Trophoblast cell (in vitro differentiated cells and primary cell): Measurements from ENCODE around the gene GSTP1.

Experiments used
- DNase-seq, 2 donors: peaks; one replicate each; pipeline ENCODE4 v3.0.0-alpha.2; 2016
- H2AFZ ChIP-seq: 2 replicates; pipeline ENCODE4 v1.6.1; 2013; ENCODE audit warnings: low read length, moderate library complexity, mild to moderate bottlenecking; ENCODE audit not compliant: insufficient read depth, poor library complexity
- H2AK5ac ChIP-seq: 2 replicates; pipeline ENCODE4 v1.6.1; 2013; ENCODE audit warnings: mild to moderate bottlenecking, low read length
- H2BK120ac ChIP-seq: 2 replicates; pipeline ENCODE4 v1.6.1; 2013; ENCODE audit warnings: low read length, mild to moderate bottlenecking, moderate library complexity; ENCODE audit not compliant: insufficient read depth, poor library complexity
- H2BK12ac ChIP-seq: 2 replicates; pipeline ENCODE4 v1.6.1; 2013; ENCODE audit warnings: mild to moderate bottlenecking, low read length, moderate library complexity
- H2BK5ac ChIP-seq: 2 replicates; pipeline ENCODE4 v1.6.1; 2013; ENCODE audit warnings: low read length, low read depth, moderate library complexity, mild to moderate bottlenecking; ENCODE audit not compliant: poor library complexity
- H3K14ac ChIP-seq: 2 replicates; pipeline ENCODE4 v1.6.1; 2013; ENCODE audit warnings: mild to moderate bottlenecking, low read length
- H3K18ac ChIP-seq: 2 replicates; pipeline ENCODE4 v1.6.1; 2013; ENCODE audit warnings: mild to moderate bottlenecking, low read length
- H3K23ac ChIP-seq: 2 replicates; pipeline ENCODE4 v1.6.1; 2013; ENCODE audit warnings: low read length
- H3K27ac ChIP-seq: 2 replicates; pipeline ENCODE4 v1.5.1; 2013; ENCODE audit warnings: low read depth, mild to moderate bottlenecking, inconsistent platforms, low read length, moderate library complexity
- H3K27me3 ChIP-seq: 2 replicates; pipeline ENCODE4 v1.6.1; 2013; ENCODE audit warnings: inconsistent platforms, mild to moderate bottlenecking, low read length, moderate library complexity; ENCODE audit not compliant: insufficient read depth
- H3K36me3 ChIP-seq, 2 experiments: 1 replicate in 1 of 2; 2 replicates in 1 of 2; pipeline ENCODE4 v1.6.1; 2013; ENCODE audit warnings: low read length in 2 of 2, mild to moderate bottlenecking in 2 of 2, moderate library complexity in 1 of 2; ENCODE audit not compliant: insufficient read depth in 2 of 2, control insufficient read depth in 1 of 2
- H3K4ac ChIP-seq: 2 replicates; pipeline ENCODE4 v1.6.1; 2013; ENCODE audit warnings: low read depth, mild to moderate bottlenecking, low read length, moderate library complexity
- H3K4me1 ChIP-seq, 2 experiments: 1 replicate in 1 of 2; 2 replicates in 1 of 2; pipeline ENCODE4 v1.6.1; 2013; ENCODE audit warnings: low read length in 2 of 2, mild to moderate bottlenecking in 2 of 2, moderate library complexity in 1 of 2; ENCODE audit not compliant: insufficient read depth in 2 of 2, control insufficient read depth in 1 of 2
- H3K4me2 ChIP-seq: 2 replicates; pipeline ENCODE4 v1.6.1; 2013; ENCODE audit warnings: inconsistent platforms, mild to moderate bottlenecking, low read length, moderate library complexity
- H3K4me3 ChIP-seq: 2 replicates; pipeline ENCODE4 v1.5.1; 2013; ENCODE audit warnings: mild to moderate bottlenecking, low read depth, low read length, inconsistent platforms
- H3K79me1 ChIP-seq: one replicate; pipeline ENCODE4 v1.6.1; 2013; ENCODE audit warnings: low read length
- H3K79me2 ChIP-seq: 2 replicates; pipeline ENCODE4 v1.6.1; 2013; ENCODE audit warnings: low read length, mild to moderate bottlenecking; ENCODE audit not compliant: control insufficient read depth, insufficient read depth, poor library complexity
- H3K9ac ChIP-seq: 2 replicates; pipeline ENCODE4 v1.6.1; 2013; ENCODE audit warnings: mild to moderate bottlenecking, low read length
- H3K9me3 ChIP-seq: 2 replicates; pipeline ENCODE4 v1.6.1; 2013; ENCODE audit warnings: low read depth, mild to moderate bottlenecking, control low read depth, inconsistent platforms, low read length; ENCODE audit not compliant: insufficient read depth
- H4K12ac ChIP-seq: 2 replicates; pipeline ENCODE4 v1.6.1; 2013; ENCODE audit warnings: low read depth, mild to moderate bottlenecking, low read length, moderate library complexity
- H4K8ac ChIP-seq: 2 replicates; pipeline ENCODE4 v1.6.1; 2013; ENCODE audit warnings: low read depth, mild to moderate bottlenecking, low read length, moderate library complexity
- H4K91ac ChIP-seq: one replicate; pipeline ENCODE4 v1.6.1; 2013; ENCODE audit warnings: low read depth, mild to moderate bottlenecking, low read length, moderate library complexity
- WGBS: extraction: QIAGEN DNeasy Blood & Tissue Kit; methylation state at CpG from one replicate; pipeline ENCODE4 v1.1.7; 2013; ENCODE audit warnings: missing lambda C conversion rate; ENCODE audit not compliant: insufficient read length, insufficient coverage; ENCODE audit errors: extremely low coverage; 5-methylcytosine and 5-hydroxymethylcytosine counted together

GSTP1 gene

GRCh38 chr11:67627812-67628624 is 44.4 kb downstream of the GSTP1 start:
- no peak overlapping the region for H2AK5ac ChIP-seq
- peaks cover 9% of the 10 kb centered on the region for H3K79me1 ChIP-seq
- H3K9ac ChIP-seq = no peak overlapping the region
- no peak overlapping the region for H4K8ac ChIP-seq
- H3K4me3 ChIP-seq = no peak overlapping the region
- H4K91ac ChIP-seq = no peak overlapping the region
- no peak for DNase-seq
- no peak overlapping the region for H3K4ac ChIP-seq
- H3K18ac ChIP-seq = no peak overlapping the region
- H3K79me2 ChIP-seq = peaks cover 2% of the 10 kb centered on the region
- H3K23ac ChIP-seq = no peak overlapping the region
- no CpG with 5 or more reads among the region's 15 CpGs for WGBS
- no peak overlapping the region for H4K12ac ChIP-seq
- no peaks in the 10 kb centered on the region for H3K9me3 ChIP-seq
- H3K4me1 ChIP-seq = peaks cover 7 to 10% of the 10 kb centered on the region in 2 experiments
- no peak overlapping the region for H3K27ac ChIP-seq
- no peaks in the 10 kb centered on the region for H3K27me3 ChIP-seq
- H3K14ac ChIP-seq = no peak overlapping the region
- H3K36me3 ChIP-seq = no peaks in the 10 kb centered on the region
- no peak overlapping the region for H2BK5ac ChIP-seq
- no peak overlapping the region for H3K4me2 ChIP-seq
- no peak overlapping the region for H2AFZ ChIP-seq
- H2BK12ac ChIP-seq = no peak overlapping the region
- H2BK120ac ChIP-seq = no peak overlapping the region

DNA sequence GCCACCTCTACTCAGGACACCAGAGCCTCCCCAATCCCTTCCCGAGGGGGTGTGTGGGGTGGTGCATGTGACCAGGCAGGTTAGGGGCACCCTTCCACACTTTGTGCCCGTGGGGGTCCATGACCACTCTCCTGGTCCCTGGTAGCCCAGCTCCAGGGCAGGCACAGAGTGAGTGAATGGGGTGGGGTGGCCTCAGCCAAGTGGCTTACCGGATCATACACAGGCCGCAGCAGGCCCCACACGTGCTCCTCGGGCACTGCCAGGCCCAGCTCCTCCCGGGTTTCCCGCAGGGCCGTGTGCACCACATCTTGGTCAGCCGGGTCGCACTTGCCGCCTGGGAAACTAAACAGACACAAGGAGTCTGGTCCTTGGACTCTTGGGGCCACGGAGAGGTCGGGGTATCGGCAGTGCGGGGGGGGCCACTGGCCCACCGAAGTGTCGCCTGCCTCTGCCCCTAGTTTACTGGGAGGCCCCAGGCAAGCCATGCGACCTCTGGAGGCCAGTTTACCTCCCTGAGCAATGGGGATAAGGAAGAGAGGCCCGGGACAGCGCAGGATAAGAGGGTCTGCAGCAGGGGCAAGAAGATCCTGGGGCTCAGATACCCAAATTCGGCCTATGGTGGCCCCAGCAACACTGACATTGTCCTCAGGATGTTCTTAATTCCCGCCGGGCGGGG is 45.2 kb downstream of the GSTP1 start:
- peak overlapping the region; percentile 98 for H3K4me2 ChIP-seq
- peaks cover 7 to 10% of the 10 kb centered on the region in 2 experiments for H3K4me1 ChIP-seq
- H3K27ac ChIP-seq = no peak overlapping the region
- no peak for DNase-seq
- peaks cover 9% of the 10 kb centered on the region for H3K79me1 ChIP-seq
- H3K9me3 ChIP-seq = peaks cover 2% of the 10 kb centered on the region
- H2AK5ac ChIP-seq = no peak overlapping the region
- no peaks in the 10 kb centered on the region for H3K36me3 ChIP-seq
- peak overlapping the region; percentile 13 for H3K4ac ChIP-seq
- H3K14ac ChIP-seq = no peak overlapping the region
- no peak overlapping the region for H4K91ac ChIP-seq
- WGBS = no CpG with 5 or more reads among the region's 25 CpGs
- H3K4me3 ChIP-seq = no peak overlapping the region
- no peak overlapping the region for H4K8ac ChIP-seq
- no peak overlapping the region for H3K23ac ChIP-seq
- no peak overlapping the region for H2AFZ ChIP-seq
- H3K18ac ChIP-seq = no peak overlapping the region
- H2BK5ac ChIP-seq = no peak overlapping the region
- H2BK12ac ChIP-seq = no peak overlapping the region
- peak overlapping the region; percentile 14 for H4K12ac ChIP-seq
- H3K9ac ChIP-seq = no peak overlapping the region
- H2BK120ac ChIP-seq = no peak overlapping the region
- no peaks in the 10 kb centered on the region for H3K27me3 ChIP-seq
- H3K79me2 ChIP-seq = peaks cover 2% of the 10 kb centered on the region

DNA sequence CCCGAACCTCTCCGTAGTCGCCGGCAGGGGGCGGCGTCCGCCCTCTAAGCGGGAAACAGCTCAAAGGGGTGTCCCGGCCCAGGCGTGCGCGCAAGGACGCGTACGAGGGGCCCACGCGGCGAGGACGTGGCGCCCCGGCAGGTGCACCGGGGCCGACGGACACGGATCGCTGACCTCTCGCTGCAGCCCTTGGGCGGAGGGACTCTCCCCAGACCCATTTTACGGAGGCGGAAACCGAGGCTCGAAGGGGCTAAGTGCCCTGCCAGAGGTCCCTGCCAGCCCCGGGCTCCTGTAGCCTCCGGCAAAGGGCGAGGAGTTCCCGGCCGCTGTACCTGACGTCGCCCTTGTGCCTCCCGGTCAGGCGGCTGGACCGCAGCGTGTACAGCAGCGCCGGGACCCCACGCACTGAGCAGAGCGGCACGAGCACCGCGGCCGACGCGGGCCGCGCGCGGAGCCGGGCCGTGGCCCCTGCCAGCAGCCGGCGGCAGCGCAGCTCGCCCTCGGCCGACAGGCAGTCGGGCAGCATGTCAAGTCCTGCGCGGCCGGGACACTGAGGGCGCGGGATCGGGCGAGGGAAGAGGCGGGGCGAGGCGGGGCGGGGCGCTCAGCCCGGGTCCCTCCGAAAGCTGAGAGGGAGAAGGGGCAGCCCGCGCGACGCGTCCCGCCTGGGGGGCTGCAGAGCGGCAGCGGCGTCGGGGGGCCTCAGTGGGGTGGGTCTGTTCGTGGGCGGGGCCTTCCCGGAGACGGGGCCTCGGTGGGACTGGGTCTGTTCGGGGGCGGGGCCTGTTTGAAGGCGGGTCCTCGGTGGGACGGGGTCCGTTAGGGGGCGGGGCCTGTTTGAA is 46.0 kb downstream of the GSTP1 start, which contains the start of gene NUDT8:
Gene NUDT8 (minus strand): TSS at position 552 of the 842 bp plus-strand sequence. CDS start 26 bp downstream, at position 526.
- no peaks in the 10 kb centered on the region for H3K27me3 ChIP-seq
- WGBS = no CpG with 5 or more reads among the region's 102 CpGs
- peak within 1 kb of the TSS; percentile 55 for H2BK5ac ChIP-seq

More for the DNA sequence above, 46.0 kb downstream of the GSTP1 start, which contains the start of gene NUDT8:
- H3K14ac ChIP-seq = peak within 1 kb of the TSS; percentile 89
- H3K23ac ChIP-seq = no peak within 1 kb of the TSS
- peak within 1 kb of the TSS; percentile 92 for H4K8ac ChIP-seq
- H2BK12ac ChIP-seq = peak within 1 kb of the TSS; percentile 47
- peak within 1 kb of the TSS; percentile 79 for H3K9ac ChIP-seq
- peak; percentile 79 to 93 for DNase-seq
- H3K79me1 ChIP-seq = peaks cover 9% of the 10 kb centered on the region
- H3K4me3 ChIP-seq = peak within 1 kb of the TSS; percentile 80
- peaks cover 2% of the 10 kb centered on the region for H3K9me3 ChIP-seq
- H2AK5ac ChIP-seq = peak within 1 kb of the TSS; percentile 37
- peak within 1 kb of the TSS; percentile 70 for H3K18ac ChIP-seq
- H3K27ac ChIP-seq = peak within 1 kb of the TSS; percentile 67
- H4K91ac ChIP-seq = peak within 1 kb of the TSS; percentile 64
- peak within 1 kb of the TSS; percentile 44 for H3K4ac ChIP-seq
- no peaks in the 10 kb centered on the region for H3K36me3 ChIP-seq
- peak within 1 kb of the TSS; percentile 89 for H4K12ac ChIP-seq
- H3K4me2 ChIP-seq = peak within 1 kb of the TSS; percentile 98
- peaks cover 7 to 10% of the 10 kb centered on the region in 2 experiments for H3K4me1 ChIP-seq
- H3K79me2 ChIP-seq = peaks cover 2% of the 10 kb centered on the region
- H2BK120ac ChIP-seq = peak within 1 kb of the TSS; percentile 65
- H2AFZ ChIP-seq = peak within 1 kb of the TSS; percentile 74
